Amniotic epithelial cell (primary cell): ENCODE data around the gene SHISA7.
"Not testable (repeated sequence)": the region's sequence is repeated elsewhere in the genome, so short reads cannot be mapped to it uniquely, and the experiment has no call there.

Experiments
- DNase-seq: peaks from one replicate; pipeline ENCODE4 v3.0.0-alpha.2; 2010; ENCODE audit warnings: low read depth

Gene SHISA7

DNA sequence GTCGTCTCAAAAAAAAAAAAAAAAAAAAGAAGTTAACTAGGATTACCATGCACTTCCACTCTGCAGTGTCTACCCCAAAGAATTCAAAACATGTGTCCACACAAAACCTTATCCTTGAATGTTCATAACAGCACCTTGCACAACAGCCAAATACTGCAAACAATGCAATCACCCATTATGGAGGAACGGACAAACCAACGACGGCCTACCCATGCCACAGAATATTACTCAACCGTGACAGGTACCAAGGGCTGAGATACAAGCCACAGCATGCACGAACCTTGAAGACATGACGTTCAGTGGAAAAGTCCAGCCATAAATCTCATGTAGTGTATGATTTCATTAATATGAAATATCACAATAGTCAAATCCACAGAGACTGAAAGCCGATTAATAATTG, 3.0 kb upstream of the SHISA7 start:
- DNase-seq, result peak; percentile 65

DNA sequence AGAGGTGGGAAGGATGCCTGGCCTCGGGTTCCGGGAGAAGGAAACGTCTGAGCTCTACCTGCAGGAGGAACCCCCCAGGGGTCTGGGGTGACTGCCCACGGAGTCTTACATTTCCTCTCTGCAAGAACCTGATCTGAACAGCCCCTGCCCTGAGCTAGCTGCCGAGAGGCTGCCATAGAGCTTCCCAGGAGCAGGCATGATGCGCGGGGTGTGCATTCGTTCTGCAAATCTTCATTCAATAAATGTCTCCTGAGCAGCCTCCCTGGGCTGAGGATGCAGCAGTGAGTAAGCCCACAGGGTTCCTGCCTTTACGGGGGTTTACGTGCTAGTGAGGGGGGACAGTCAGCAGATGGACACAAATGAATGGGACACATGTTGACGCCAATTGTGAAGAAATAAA, 1.5 kb upstream of the SHISA7 start:
- no peak for DNase-seq

DNA sequence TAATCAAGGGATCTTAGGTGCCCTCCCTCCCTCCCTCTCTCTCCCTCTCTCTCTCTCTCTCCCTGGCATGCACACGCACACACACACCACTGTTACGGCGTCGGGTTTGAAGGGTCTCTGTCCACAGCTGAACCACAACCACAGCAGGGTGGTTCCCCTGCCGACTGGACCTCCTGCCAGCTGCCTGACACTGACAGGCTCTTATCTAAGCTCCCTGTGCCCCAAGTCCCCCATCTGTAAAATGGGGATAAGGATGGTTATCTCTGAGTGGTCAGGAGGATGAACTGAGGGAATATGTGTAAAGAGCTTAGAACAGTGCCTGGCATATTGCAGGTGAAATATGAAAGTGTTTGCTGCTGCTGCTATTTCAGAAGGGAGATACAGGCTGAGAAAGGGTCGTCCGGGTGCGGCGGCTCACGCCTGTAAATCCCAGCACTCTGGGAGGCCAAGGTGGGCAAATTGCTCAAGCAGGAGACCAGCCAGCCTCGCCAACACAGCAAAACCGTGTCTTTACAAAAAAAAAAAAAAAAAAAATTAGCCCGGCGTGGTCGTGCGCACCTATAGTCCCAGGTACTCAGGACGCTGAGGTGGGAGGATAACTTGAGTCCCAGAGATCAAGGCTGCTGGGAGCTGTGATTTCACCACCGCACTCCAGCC, 852 bp upstream of the SHISA7 start:
- no peak for DNase-seq

DNA sequence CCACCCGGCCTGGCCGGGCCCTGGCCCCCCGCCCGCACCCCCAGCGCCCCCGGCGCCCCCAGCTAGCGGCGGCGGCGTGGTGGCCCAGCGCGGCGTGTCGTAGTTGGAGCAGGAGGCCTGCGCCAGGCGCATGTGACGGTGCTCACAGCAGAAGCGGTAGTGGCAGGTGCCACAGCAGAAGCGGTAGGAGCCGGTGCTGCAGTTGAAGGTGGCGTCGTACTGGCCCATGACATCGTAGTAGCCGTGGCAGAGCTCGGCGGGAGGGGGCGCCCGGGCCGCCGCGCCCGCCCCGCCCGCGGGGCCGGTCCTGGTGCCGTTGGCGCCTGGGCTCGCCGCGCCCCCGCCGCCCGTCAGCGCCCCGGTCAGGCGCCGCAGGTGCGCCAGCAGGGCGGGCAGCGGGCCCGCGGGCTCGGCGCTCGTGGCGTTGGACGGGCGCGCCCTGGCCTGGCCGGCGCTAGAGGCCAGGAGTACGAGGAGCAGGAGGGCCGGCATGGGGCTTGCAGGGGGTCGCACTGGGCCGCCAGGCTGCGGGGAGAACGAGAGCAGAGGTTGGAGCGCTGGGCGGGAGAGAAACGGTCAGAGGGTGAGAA, 633 bp downstream of the SHISA7 start:
- DNase-seq, result no peak

DNA sequence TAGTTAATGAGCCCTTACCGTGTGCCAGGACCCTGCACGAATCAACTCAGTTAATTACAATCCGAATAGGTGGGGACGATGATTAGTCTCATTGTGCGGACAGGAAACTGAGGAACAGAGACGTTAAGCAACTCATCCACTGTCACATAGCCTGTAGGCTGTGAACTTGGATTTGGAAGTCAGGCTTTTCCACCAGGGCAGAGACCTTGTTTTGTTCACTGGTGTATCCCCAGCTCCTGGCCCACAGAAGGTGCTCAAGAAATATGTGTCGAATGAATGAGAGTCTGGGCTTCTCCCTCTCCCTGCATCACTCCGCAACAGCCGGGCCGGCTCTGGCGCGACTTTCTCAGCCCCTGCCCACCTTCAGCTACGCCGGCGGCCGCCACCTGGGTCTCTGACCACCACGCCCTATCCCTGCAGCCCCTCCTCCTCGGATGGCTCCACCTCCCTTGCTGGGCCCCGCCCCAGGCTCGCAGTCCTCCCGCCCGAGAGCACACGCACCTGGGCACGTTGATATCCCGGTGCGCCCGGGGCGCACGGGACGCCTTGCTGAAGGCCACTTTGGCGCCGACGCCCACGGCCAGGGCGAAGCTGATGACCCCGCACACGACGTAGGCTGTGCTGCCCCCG, 1.3 kb downstream of the SHISA7 start:
- DNase-seq, result no peak

DNA sequence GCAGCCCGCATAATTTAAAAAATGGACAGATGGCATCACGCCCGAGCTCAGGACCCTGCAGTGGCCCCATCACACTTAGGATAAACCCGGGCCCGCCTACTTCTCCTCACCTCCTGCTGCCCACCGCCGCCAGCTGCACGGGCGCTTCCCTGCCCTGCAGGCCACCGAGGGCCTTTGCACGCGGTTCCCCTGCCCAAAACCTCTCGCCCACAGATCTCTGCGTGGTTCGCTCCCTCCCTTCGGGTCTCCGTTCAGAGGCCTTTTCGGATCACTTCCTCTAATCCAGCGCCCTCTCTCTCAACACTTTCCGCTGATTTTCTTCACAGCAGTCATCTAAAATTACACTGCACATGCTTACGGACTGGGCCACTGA, 1.8 kb downstream of the SHISA7 start:
- DNase-seq, result no peak

DNA sequence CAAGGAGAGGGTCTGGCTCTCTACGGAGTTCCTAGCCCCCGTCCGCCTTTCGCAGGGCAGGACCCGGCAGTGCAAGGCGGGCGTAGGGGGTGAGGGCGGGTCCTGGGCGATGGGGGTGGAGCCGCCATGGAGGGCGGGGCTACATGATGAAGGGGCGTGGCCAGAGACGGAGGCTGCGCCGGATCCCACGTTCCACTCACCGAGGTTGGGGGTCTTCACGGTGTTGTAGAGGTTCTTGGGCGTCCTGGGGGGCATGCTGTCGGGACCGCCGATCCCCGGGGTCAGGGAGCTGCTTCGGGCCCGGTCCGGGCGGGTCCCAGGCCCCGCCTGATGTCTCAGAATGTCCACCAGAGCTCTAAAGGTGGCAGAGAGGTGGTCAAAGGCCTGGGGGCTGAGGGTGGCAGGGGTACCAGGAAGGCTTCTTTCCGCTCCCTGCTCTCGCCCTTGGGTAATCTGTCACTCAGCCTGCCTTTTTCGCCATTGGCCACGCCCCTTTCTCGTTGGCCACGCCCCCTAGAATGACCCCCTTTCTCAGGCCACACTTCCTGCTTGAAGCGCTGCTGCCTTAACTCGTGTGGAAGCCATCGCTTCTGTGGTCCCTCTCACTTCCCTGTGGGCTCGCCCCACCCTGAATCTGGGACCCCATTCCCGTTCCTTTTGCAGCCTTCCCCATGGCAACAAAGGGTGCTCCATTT, 2.5 kb downstream of the SHISA7 start:
- DNase-seq, result no peak

DNA sequence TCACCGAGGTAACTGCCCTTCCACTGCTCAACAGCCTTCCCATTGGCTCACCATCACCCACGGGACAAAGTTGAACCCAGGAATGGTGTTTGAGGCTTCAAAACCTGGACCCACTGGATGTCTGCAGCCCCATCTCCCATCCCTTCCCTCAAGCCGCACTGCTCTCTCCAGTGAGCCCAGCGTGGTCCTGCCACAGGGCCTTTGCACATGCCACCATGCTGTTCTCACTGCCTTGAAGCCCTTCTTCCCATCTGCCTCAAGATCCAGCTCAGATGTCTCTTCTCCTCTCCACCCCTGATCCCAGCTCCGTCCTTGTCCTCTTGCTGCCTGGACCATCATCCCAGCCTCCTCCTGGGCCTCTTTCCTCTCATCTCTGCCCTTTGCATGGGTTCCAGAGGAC, 4.0 kb downstream of the SHISA7 start:
- DNase-seq, result no peak

DNA sequence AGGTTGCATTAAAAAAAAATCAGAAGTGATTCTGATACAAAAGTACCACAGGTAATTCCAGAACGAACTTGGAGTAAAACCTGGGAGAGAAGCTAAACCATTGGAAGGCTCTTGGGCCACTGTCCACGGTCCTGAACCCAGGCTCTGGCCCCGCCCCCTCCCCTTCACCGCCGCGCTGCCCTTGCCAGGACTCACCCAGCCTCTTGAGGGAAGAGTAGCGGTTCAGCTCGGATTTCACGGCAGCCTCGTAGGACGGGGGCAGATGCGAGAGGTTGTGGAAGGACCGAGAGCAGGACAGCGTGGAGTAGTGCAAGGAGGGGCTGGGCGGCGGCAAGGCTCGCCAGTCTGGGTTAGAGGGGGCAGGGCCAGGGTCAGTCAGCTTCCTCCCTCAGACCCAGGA, 5.7 kb downstream of the SHISA7 start:
- peak; percentile 58 for DNase-seq

DNA sequence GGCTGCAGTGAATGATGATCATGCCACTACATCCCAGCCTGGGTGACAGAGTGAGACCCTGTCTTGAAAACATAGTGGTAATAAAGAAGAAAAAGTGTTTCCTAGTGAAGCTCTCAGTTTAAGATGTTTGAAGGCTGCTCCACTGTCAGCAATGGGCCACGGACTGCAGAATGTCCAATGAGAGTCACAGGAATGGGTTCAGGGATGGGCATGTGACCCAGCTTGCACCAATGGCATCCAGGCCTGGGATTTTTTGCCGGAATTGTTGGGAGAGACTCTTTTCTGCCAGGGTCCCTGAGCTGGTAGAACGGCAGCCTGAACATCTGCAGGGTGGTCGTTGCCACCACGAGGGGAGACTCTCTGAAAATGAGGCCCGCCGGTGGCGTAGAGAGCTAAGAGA, 6.3 kb downstream of the SHISA7 start:
- no peak for DNase-seq

DNA sequence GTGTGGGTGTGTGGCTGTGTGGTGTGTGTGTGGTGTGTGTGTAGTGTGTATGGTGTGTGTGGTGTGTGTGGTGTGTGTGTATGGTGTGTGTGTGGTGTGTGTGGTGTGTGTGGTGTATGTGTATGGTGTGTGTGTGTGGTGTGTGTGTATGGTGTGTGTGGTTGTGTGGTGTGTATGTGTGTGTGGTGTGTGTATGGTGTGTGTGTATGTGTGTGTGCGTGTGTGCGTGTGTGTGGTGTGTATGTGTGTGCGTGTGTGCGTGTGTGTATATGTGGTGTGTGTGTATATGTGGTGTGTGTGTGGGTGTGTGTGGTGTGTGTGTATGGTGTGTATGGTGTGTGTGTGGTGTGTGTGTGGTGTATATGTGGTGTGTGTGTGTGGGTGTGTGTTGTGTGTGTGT, 8.1 kb downstream of the SHISA7 start:
- DNase-seq, result no peak

DNA sequence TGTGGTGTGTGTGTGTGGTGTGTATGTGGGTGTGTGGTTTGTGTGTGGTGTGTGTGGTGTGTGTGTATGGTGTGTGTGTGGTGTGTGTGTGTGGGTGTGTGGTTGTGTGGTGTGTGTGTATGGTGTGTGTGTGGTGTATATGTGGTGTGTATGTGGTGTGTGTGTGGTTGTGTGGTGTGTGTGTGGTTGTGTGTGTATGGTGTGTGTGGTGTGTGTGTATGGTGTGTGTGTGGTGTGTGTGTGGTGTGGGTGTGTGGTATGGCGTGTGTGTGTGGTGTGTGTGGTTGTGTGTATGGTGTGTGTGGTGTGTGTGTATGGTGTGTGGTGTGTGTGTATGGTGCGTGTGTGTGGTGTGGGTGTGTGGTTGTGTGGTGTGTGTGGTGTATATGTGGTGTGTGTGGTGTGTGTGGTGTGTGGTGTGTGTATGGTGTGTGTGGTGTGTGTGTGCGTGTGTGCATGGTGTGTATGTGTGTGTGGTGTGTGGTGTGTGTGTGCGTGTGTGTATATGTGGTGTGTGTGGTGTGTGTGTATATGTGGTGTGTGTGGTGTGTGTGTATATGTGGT, 8.7 kb downstream of the SHISA7 start:
- DNase-seq, result no peak

DNA sequence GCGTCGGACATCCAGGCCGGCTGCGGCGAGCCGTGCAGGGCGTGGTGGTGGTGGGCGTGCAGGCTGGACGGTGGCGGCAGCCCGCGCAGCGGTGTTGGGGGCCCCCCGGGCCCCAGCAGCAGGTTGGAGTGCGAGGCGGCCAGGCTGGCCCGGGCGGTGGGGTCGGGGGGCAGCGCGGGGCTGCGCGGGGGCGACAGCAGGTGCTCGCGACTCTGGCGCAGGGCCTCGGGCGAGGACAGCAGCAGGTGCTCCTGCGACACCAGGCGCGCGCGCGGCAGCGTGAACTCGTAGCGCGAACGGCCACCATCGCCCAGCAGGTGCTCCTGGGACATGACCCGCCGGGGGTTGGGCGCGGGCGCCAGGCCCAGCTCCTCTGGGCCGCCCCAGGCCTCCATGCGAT, 9.8 kb downstream of the SHISA7 start:
- no peak for DNase-seq

DNA sequence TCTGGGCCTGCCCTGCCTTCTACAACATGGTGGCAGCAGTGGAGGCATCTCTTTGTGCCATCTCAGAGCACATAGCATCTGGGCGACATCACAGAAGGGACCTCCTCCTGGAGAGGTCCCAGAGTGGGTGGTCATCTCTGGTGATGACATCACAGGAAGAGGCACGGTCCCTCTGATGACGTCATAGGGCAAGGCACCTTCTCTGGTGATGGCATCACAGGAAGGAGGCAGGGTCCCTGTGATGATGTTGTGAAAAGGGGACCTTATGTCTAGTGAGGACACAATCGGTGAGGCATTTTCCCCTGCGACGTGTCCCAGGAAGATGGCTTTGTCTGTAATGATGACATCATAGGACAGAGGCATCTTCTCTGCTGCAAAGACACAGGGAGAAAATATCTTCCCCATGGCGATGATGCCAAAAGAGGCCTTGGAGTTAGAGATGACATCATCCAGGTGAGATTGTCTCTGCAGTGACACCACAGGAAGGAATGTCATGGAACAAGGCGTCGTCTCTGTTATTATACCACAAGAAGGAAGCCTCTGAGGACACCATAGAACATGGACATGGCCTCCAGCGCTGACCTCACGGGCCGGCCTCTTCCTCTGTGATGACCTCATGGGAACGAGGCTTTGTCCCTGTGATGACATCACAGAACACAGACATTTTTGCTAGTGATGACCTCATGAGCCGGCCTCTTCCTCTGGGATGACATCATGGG, 10.7 kb downstream of the SHISA7 start:
- no peak for DNase-seq

DNA sequence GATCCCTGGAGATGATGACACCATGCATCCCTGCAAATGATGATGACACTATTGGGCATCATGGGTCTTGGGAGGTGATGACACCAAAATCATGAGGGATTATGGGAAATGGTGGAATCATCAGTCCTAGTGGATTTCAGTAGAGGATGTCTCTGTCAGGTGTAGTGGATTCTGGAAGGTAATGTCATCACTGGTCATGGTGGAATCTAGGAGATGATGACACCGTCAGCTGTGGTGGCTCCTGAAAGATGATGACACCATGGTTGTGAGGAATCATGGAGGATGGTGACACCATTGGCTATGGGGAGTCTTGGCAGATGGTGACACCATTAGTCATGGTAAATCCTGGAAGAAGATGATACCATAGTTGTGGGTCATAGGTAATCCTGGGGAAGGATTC, 11.9 kb downstream of the SHISA7 start:
- no peak for DNase-seq

DNA sequence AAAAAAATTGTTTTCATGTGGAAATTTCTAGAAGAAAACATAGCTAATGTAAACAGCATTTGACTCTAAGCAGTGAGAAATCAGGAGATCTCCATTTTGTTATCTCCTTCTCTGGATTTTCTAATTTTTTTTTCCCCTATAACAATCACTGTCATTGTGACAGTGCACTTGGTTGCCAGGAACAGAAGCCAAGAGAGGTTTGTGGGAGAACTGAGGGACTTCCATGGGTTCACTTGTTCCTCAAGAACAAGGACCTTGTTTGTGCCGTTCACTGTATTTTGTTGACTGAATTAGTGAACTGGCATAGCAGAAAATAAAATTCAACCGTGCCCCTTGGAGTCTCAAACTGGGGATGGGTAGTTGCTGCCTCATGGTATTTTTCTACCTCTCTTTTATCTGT, 17.1 kb downstream of the SHISA7 start:
- no peak for DNase-seq

DNA sequence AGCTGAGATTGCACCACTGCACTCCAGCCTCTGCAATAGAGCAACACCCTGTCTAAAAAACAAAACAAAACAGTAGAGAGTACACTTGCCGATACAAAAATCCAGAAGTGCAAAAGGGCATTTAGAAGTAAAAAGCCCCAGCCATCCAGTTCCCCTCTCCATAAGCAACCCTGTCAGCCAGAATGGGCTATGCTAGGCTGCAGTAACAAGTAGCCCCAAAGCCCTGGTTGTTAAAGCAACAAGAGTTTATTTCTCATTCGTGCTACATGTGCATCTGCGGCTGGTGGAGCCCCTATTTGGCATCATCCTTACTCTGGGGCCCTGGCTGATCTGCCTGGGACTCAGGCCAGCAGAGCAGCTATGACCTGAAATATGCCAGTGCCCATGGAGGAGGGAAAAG, 18.6 kb downstream of the SHISA7 start:
- no peak for DNase-seq

DNA sequence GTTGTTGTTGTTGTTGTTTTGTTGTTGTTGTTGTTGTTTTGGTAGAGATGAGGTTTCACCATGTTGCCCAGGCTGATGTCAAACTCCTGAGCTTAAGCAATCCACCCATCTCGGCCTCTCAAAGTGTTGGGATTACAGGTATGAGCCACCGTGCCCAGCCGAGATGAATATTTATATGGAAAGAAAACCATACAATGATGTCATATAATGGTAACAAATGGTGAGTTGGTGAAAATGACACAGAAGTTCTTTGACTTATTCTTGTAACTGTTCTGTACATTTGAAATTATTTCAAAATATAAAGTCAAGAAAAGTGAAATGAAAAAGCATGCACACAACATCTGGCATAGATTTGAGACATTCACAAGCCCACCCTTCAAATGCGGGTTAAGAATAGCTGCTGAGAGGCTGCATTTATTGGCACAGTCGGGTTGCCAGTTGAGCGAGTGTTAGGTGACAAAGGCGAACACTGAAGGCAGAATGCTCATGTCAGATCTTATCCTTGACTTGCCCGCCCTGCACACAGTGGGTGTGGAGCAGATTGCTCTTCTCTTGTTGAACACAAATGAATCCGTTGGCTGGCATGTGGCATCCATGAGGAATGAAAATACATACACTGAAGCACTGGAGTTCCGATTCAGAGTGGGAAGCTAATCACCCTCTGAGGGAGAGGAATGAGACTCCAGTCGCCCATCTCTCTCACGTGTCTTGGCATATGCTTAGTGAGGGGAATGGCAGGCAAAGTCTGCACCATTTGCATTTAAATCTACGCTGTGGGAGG, 19.7 kb downstream of the SHISA7 start:
- DNase-seq, result no peak

DNA sequence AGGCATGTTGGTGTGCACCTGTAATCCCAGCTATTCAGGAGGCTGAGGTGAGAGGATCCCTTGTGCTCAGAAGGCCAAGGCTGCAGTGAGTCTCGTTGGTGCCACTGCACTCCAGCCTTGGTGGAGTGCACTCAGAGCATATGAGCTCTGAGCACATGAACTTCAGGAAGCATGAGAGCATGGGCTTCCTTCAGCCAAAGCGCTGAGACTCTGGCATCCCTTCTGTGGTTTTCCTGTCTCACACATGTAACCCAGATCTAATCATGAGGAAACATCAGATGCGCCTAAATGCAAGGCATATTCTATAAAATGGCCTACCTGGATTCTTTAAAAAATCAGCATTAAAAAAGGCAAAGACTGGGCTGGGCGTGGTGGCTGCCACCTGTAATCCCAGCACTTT, 21.8 kb downstream of the SHISA7 start:
- DNase-seq, result not testable (repeated sequence)

DNA sequence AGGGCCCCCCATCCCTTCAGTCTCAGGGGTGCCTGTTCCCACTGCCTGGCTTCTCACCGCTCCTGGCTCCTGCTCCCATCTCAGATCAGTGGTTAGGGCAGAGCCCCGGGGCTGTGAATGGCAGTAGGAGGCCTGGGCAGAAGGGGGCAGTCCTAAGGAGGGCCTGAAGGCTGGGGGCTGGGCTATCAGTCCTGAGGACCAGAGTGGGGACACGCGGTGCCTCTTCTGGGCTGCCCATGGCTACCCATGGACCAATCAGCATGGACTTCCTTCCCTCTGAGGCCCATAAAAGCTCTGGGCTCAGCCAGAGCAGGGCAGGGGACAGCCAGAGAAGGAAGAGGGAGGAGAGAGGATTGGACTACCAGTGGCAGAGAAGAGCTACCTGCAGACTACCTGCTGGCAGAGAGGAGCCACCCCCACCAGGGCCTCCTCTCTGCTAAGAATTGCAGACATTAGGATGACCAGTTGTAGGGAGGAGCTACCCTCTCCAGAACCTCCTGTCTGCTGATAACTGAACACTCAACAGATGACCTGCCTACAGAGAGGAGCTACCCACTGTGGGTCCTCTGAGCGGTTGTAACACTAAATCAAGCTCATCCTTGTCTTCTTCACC, 23.4 kb downstream of the SHISA7 start:
- no peak for DNase-seq

DNA sequence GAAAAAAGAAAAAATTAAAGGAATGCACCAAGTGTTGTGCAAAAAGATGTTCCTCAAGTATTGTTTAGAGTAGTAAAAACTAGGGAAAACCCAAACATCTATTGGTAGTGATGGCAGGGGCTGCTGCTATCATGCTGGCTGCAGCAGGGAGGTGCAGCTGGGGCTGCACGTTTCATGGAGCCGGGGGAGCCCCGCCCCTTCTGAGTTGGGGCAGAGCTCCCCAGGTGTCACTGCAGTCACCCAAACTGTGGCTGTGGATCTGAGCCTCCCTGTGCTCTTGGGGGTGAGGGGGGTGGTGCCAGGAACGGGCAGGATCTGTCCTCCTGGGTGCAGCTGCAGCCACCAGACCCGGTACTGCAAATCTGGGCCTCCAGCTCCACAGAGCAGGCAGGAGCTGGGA, 24.0 kb downstream of the SHISA7 start:
- DNase-seq, result no peak
